Skeletal muscle satellite cell (primary cell): ENCODE measurements around the gene RGS13. TPM values are rescaled to one million over a fixed set of nuclear protein-coding genes. Genes with fewer than 3 reads are reported as not detected.

Experiments
- H3K27me3 ChIP-seq: 2 replicates; pipeline ENCODE4 v1.7.0; 2013; ENCODE audit warnings: low read length; ENCODE audit not compliant: control insufficient read depth, insufficient read depth
- H3K36me3 ChIP-seq: 2 replicates; pipeline ENCODE4 v1.7.0; 2013; ENCODE audit warnings: mild to moderate bottlenecking, control low read depth, low read length; ENCODE audit not compliant: insufficient read depth
- H3K4me1 ChIP-seq: 2 replicates; pipeline ENCODE4 v1.7.0; 2013; ENCODE audit warnings: low read length; ENCODE audit not compliant: control insufficient read depth, insufficient read depth
- H3K4me2 ChIP-seq: 2 replicates; pipeline ENCODE4 v1.7.0; 2013; ENCODE audit warnings: mild to moderate bottlenecking, low read length
- H3K4me3 ChIP-seq: 2 replicates; pipeline ENCODE4 v1.7.0; 2013; ENCODE audit warnings: low read length
- H3K9ac ChIP-seq: 2 replicates; pipeline ENCODE4 v1.7.0; 2013; ENCODE audit warnings: mild to moderate bottlenecking, low read depth, low read length, moderate library complexity
- H3K9me3 ChIP-seq: replicated peaks from 2 replicates; pipeline ENCODE4 v1.7.0; 2013; ENCODE audit warnings: mild to moderate bottlenecking, control low read depth, low read length
- total RNA-seq: library from RNA; depleted of rRNA; stranded (reverse); fragments of >200 nt; gene quantifications from 2 replicates; pipeline ENCODE4 v1.2.3, GENCODE V29; 2012; rRNA removed

RGS13 gene, protein sequence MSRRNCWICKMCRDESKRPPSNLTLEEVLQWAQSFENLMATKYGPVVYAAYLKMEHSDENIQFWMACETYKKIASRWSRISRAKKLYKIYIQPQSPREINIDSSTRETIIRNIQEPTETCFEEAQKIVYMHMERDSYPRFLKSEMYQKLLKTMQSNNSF
- not detected in 2 replicates for total RNA-seq

DNA sequence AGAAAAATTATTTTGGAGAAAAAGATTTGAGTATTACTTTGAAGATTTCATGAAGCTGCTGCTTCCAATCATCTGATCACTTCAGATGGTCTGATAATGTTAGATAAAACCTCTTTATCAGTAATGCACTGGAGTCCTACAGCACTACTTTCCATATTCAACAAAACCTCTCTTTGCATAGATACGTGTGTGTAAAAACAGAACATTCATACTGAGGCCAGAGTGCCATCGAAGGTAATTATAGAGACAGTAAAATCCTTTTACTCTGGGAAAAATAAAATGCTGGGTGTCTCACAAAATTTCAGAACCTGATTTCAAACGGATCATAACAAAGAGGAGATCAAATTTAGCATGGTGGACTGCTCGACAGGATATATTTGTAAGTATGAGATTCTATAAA lies at the start of gene RGS13:
Gene RGS13 (plus strand): TSS at position 209 of the 400 bp plus-strand sequence. CDS start 8,188 bp downstream, outside the sequence.
- Histone ChIP-seq H3K9me3 (no peaks in the 10 kb centered on the region), H3K36me3 (no peaks in the 10 kb centered on the region), H3K4me3 (no peak within 1 kb of the TSS), H3K4me1 (peaks cover 4% of the 10 kb centered on the region), H3K9ac (no peak within 1 kb of the TSS), H3K4me2 (no peak within 1 kb of the TSS), H3K27me3 (no peaks in the 10 kb centered on the region)

DNA sequence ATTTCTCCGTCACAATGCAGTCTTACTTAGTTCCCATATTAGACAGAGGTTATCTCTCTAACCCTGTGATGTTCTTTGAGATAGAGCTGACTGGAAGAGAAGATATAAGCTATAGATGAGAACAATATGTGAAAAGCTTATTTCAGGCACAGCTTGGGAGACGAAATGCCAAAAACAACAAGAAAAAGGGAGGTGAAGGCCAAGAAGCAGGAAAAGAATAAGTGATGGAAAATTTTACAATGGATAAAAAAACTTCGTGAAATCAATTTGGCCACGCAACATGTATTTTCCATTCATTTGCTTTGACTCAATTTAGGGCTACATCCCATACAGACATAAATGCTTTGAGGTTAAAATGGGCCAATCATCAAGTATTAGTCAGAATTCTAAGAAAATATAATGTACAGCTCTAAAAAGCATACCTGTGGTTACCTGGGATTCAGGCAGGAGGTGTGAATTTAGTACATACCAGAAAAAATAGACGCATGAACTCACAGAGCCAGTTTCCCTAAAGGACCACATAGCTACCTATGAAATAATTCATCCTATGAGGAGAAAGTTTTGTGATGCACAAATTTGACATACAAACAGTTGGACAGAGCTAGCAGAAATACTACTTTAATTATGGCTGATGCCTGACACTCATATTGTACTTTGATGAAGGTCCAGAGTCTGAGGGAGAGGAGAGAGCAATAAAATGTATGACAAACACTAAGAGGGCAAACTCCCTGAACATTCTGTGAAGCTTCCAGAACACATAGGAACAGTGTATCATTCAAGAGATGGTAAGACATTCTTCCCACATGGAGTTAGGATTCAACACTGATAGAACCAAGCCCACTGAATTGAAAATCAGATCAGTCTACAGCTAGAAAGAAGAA lies 48.3 kb upstream of the RGS13 start:
- Histone ChIP-seq H3K9ac (no peak overlapping the region), H3K4me3 (no peak overlapping the region), H3K9me3 (no peaks in the 10 kb centered on the region), H3K4me2 (no peak overlapping the region), H3K36me3 (no peaks in the 10 kb centered on the region), H3K4me1 (no peaks in the 10 kb centered on the region), H3K27me3 (no peaks in the 10 kb centered on the region)

DNA sequence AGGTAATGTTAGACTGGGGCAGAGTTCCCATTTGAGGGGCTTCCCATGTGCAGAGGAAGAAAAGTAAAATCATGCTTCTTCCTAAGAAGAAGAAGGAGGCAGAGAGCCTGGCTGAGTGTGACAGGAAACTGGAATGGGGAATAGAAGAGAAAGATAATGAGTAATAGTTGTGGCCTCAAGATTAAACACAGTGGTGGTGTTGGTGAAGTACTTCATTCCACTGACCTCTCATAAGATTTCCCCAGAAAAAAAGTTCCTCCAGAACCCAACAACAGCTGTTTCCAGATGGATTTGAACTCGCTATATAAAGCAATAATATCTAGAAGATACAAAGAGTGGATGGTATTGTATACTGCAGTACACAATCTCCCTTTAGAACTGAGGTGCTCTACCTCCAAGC lies 47.4 kb upstream of the RGS13 start:
- no peaks in the 10 kb centered on the region for H3K27me3 ChIP-seq
- H3K36me3 ChIP-seq: no peaks in the 10 kb centered on the region
- no peaks in the 10 kb centered on the region for H3K9me3 ChIP-seq
- H3K4me2 ChIP-seq: no peak overlapping the region
- H3K4me3 ChIP-seq: no peak overlapping the region
- H3K4me1 ChIP-seq: no peaks in the 10 kb centered on the region
- H3K9ac ChIP-seq: no peak overlapping the region

DNA sequence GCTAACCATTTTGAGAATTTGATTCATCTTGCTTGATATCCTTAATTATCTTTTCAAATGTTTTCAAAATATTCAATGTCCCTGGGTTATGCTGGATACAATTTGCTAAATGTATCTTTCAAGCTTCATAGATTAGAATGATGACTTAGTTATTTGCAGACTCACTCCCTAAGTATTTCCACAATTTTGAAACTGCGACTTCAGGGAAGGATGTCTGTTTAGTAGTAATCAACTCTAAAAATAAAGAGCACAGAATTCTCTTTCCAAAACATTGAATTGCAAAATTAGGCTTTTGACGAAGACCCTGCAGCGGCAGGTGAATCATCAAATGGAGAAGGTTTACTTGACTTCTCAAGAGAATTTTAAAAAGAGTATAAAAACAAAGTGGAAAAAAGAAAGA lies 46.1 kb upstream of the RGS13 start:
- no peaks in the 10 kb centered on the region for H3K36me3 ChIP-seq

DNA sequence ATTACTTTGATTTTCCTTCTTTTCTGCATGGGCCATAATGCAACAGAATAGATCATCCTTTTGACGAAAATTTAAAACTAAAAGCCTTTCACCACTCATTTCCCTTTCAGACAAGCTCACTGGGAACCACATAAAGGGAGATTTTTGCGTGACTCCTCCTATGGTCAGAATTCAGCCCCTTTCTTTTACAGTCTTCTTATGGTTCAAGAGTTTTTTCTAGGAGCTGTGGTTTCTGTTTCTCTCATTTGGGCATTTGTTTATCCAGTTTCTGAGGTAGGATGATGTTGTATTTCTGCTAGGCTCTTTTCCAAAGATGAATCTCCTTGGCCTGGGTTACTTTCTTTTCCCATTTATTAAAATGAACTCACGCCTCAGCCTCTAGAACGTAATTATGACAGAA lies 43.4 kb upstream of the RGS13 start:
- Histone ChIP-seq H3K4me2 (no peak overlapping the region), H3K27me3 (no peaks in the 10 kb centered on the region), H3K4me1 (no peaks in the 10 kb centered on the region), H3K9me3 (no peaks in the 10 kb centered on the region), H3K4me3 (no peak overlapping the region), H3K36me3 (no peaks in the 10 kb centered on the region), H3K9ac (no peak overlapping the region)

More for the DNA sequence above, 46.1 kb upstream of the RGS13 start:
- no peaks in the 10 kb centered on the region for H3K9me3 ChIP-seq
- no peaks in the 10 kb centered on the region for H3K4me1 ChIP-seq
- no peak overlapping the region for H3K9ac ChIP-seq
- no peaks in the 10 kb centered on the region for H3K27me3 ChIP-seq
- no peak overlapping the region for H3K4me2 ChIP-seq
- no peak overlapping the region for H3K4me3 ChIP-seq

DNA sequence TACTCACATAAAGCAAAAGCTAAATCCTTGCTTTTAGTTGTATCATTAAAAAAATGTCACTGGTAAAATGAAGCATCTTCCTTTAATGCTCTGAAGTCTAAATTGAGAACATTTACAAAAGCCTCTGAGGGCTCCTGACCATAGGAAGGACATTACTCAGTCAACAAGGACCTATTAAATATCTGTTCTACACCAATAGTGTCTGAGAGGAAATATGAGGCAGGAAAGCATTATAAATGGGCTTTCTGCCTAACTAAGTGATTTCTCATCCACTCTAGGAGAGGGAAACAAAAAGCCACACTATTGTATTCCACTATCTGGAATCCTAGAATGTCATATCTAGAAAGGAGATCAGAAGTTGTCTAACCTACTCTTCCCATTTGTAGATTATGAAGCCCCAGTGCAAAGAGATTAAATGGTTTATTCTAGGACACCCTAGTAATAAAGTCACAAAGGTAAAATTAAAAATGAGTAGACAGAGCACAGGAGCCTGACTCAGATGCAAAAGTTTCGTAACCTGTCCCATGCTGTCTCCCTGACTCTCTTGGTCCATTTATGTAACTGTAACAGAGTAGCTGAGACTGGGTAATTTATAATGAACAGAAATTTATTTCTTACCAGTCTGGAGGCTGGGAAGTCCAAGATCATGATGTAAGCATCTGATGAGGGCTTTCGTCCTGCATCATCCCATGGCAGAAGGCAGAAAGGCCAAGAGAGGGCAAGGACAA lies 42.8 kb upstream of the RGS13 start:
- Histone ChIP-seq H3K9ac (no peak overlapping the region), H3K27me3 (no peaks in the 10 kb centered on the region), H3K4me2 (no peak overlapping the region), H3K4me3 (no peak overlapping the region), H3K36me3 (no peaks in the 10 kb centered on the region), H3K9me3 (no peaks in the 10 kb centered on the region), H3K4me1 (no peaks in the 10 kb centered on the region)

DNA sequence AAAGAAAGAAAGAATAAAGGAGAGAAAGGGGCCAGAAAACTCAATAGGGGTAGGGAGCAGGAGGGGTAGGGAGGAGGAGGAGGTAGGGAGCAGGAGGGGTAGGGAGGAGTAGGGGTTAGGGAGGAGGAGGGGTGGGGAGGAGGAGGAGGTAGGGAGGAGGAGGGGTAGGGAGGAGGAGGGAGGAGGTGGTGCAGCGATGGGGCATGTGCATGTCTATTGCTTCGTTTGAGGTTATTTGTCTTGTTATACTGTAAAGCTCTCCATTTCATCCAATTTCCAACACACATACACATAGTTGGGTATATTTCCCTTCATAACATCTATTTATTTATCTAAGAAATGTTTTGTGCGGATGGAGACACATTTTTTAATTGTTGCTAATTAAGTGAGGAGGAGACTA lies 40.6 kb upstream of the RGS13 start:
- H3K4me1 ChIP-seq: no peaks in the 10 kb centered on the region
- no peak overlapping the region for H3K4me2 ChIP-seq
- no peaks in the 10 kb centered on the region for H3K27me3 ChIP-seq
- no peak overlapping the region for H3K9ac ChIP-seq
- no peaks in the 10 kb centered on the region for H3K36me3 ChIP-seq
- H3K9me3 ChIP-seq: no peaks in the 10 kb centered on the region
- H3K4me3 ChIP-seq: no peak overlapping the region

DNA sequence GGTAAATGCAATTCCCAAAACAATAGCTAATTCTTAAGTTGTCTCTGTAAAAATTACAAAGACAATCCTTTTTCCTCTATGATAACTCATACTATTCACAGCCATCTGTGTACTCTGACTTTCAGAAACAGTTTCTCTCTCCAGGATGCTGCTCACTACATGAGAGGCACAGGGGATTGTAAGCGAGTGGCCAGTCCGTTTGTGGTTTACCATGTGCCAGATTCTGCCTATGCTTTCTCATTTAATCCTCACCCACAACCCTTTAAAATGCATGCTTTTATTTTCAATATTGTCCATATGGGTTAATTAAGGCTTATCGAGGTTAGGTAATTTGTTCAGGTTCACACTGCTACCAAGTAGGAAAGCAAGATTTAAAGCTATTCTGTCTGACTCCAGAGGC lies 37.4 kb upstream of the RGS13 start:
- H3K27me3 ChIP-seq: no peaks in the 10 kb centered on the region
- no peak overlapping the region for H3K4me3 ChIP-seq
- H3K36me3 ChIP-seq: no peaks in the 10 kb centered on the region
- no peaks in the 10 kb centered on the region for H3K9me3 ChIP-seq
- peaks cover 8% of the 10 kb centered on the region for H3K4me1 ChIP-seq
- no peak overlapping the region for H3K4me2 ChIP-seq
- H3K9ac ChIP-seq: no peak overlapping the region

DNA sequence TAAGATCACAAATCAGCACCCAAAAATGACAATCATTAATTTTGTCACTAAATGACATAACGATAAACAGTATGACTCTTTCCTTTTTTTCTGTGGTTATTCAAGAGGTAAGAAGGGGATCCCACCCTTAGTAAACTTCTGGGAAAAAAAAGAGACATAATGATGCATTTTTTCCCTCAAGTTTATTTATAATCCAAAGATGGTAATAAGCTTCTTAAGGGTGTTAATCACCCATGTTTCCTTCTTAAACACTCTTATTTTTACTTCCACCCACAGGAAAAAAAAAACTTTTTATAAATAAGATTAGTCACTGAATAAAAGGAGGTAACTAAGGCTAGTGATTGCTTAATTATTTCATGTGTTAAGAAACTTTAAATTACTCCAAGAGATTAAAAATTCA lies 35.7 kb upstream of the RGS13 start:
- no peak overlapping the region for H3K4me2 ChIP-seq
- H3K4me1 ChIP-seq: peaks cover 8% of the 10 kb centered on the region
- H3K4me3 ChIP-seq: no peak overlapping the region
- H3K9ac ChIP-seq: no peak overlapping the region
- no peaks in the 10 kb centered on the region for H3K36me3 ChIP-seq
- H3K9me3 ChIP-seq: no peaks in the 10 kb centered on the region
- no peaks in the 10 kb centered on the region for H3K27me3 ChIP-seq

DNA sequence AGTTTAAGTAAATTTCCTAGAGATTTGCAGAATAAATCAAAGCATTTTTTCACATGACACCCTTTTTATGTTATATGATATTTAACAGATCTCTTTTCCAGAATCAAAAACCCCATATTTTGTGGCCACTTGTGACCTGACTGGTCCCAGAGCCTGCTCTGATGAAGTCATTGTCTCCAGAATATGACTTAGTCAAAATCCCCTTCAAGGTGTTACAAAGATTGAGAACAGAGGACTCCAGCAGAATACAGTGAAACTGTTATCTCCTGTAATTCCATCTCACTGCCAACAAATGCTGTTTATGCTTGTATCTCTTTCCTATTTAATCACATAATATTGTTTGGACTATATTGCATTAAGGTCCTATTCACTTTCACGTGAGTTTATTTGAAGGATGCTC lies 34.8 kb upstream of the RGS13 start:
- Histone ChIP-seq H3K9me3 (no peaks in the 10 kb centered on the region), H3K36me3 (no peaks in the 10 kb centered on the region), H3K4me2 (no peak overlapping the region), H3K4me3 (no peak overlapping the region), H3K27me3 (no peaks in the 10 kb centered on the region), H3K4me1 (peaks cover 8% of the 10 kb centered on the region), H3K9ac (no peak overlapping the region)

DNA sequence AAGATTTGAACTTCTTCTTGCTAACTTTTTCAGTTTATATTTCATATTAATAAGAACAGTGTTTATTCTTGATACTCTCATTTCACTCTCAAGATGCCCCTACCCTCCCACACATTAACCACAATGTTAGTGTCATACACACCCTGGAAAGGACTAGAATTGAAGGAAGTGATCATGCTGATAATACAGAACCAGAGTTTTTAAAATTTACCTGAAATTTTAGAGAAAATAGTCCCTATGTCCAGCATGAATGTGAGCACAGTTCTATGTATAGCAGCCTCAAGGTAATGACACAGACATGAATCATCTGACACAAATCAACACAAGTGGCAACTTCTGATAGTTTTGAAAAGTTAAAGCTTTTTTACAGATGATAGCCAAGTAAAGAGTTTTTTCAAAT lies 34.4 kb upstream of the RGS13 start:
- no peak overlapping the region for H3K4me3 ChIP-seq
- no peaks in the 10 kb centered on the region for H3K36me3 ChIP-seq
- no peak overlapping the region for H3K4me2 ChIP-seq
- H3K9me3 ChIP-seq: no peaks in the 10 kb centered on the region
- H3K9ac ChIP-seq: no peak overlapping the region
- H3K27me3 ChIP-seq: no peaks in the 10 kb centered on the region
- H3K4me1 ChIP-seq: peaks cover 8% of the 10 kb centered on the region
